K562 (cell line): ENCODE measurements around the gene TRPC4.

Experiments used
- COPS2 ChIP-seq: fragments of 450-650 bp; conservative IDR thresholded peaks from 2 replicates; pipeline ENCODE4 v1.6.1; 2016; ENCODE audit warnings: mild to moderate bottlenecking, moderate library complexity
- CTCF ChIP-seq, 3 experiments: IDR thresholded peaks in 2 of 3; conservative IDR thresholded peaks in 1 of 3; 2 replicates each; pipeline ENCODE4 v1.5.1; 2011 to 2012; ENCODE audit warnings: low read length in 3 of 3, mild to moderate bottlenecking in 3 of 3, control low read depth in 2 of 3, improper control_type of control experiment in 1 of 3, inconsistent platforms in 1 of 3, low read depth in 1 of 3, mixed read lengths in 1 of 3, moderate library complexity in 1 of 3; ENCODE audit not compliant: insufficient read depth in 2 of 3
- PHF21A ChIP-seq: fragments of 450-650 bp; IDR thresholded peaks from 2 replicates; pipeline ENCODE4 v1.6.1; 2017; ENCODE audit warnings: low read depth, borderline replicate concordance
- U2AF1 ChIP-seq: fragments of 200-400 bp; formaldehyde crosslinking; optimal IDR thresholded peaks from 2 replicates; pipeline ENCODE3; 2017; ENCODE audit warnings: mild to moderate bottlenecking, low read depth, low read length, moderate library complexity
- ZNF143 ChIP-seq: sonication (generic); formaldehyde crosslinking; IDR thresholded peaks from 2 replicates; pipeline ENCODE4 v1.9.0; 2022; ENCODE audit warnings: mild to moderate bottlenecking, missing genetic modification reagents
- TF ChIP-seq, protein P1 (sequence below): sonication (generic); formaldehyde crosslinking; IDR thresholded peaks from 2 replicates; pipeline ENCODE4 v1.5.0; 2020; ENCODE audit warnings: missing genetic modification reagents
- TF ChIP-seq, protein P2 (sequence below): conservative IDR thresholded peaks from 2 replicates; pipeline ENCODE4 v1.6.1; 2011; ENCODE audit warnings: low read depth, mild to moderate bottlenecking, low read length; ENCODE audit not compliant: control insufficient read depth

DNA sequence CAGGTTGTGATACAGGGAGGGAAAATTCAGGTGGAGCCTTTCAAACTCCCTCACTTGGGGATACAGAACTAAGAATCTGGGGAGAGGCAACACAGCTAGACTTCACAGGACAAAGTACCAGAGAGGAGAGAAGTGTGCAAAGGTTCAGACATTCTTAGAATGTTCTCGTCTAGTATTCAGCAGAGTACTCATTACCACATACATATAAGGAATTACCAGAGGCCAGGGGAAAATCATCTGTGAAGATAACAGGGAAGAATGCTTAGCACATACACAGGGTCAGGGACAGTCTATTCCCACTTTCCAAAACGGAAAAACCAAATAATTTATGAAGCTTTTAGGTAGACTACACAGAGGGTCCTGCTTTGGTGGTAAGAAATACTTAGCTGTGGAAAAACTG lies 58.1 kb downstream of the TRPC4 start:
- TF ChIP-seq, protein P1, sequence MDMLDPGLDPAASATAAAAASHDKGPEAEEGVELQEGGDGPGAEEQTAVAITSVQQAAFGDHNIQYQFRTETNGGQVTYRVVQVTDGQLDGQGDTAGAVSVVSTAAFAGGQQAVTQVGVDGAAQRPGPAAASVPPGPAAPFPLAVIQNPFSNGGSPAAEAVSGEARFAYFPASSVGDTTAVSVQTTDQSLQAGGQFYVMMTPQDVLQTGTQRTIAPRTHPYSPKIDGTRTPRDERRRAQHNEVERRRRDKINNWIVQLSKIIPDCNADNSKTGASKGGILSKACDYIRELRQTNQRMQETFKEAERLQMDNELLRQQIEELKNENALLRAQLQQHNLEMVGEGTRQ = no peak
- no peak for TF ChIP-seq U2AF1
- TF ChIP-seq COPS2 = no peak
- TF ChIP-seq PHF21A = no peak
- TF ChIP-seq ZNF143 (CRISPR knock-in tag) = no peak
- TF ChIP-seq CTCF (IDR thresholded peaks at IDR 0.05 in 2 of 3, conservative IDR thresholded peaks at IDR 0.05 in 1 of 3; ENCODE audit: insufficient read depth in 2 of 3, low read depth in 1 of 3, low read length in 3 of 3) = no peak
- TF ChIP-seq, protein P2, sequence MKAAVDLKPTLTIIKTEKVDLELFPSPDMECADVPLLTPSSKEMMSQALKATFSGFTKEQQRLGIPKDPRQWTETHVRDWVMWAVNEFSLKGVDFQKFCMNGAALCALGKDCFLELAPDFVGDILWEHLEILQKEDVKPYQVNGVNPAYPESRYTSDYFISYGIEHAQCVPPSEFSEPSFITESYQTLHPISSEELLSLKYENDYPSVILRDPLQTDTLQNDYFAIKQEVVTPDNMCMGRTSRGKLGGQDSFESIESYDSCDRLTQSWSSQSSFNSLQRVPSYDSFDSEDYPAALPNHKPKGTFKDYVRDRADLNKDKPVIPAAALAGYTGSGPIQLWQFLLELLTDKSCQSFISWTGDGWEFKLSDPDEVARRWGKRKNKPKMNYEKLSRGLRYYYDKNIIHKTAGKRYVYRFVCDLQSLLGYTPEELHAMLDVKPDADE = no peak
